K562 (cell line): ENCODE measurements around the gene STRN3. TPM values are rescaled to one million over a fixed set of nuclear protein-coding genes. Genes with fewer than 3 reads are reported as not detected.
A peak's percentile ranks its signal among the peaks of the same experiment; 100 is the strongest.

Experiments
- ARID4B ChIP-seq: sonication (generic); formaldehyde crosslinking; IDR thresholded peaks from 2 replicates; pipeline ENCODE4 v1.8.0; 2022; ENCODE audit warnings: mild to moderate bottlenecking, missing genetic modification reagents
- BACH1 ChIP-seq: fragments of 200-800 bp; sonication (Bioruptor generic); IDR thresholded peaks from 2 replicates; pipeline ENCODE4 v1.6.1; 2016; ENCODE audit warnings: missing genetic modification characterization, missing compliant biosample characterization
- DNMT1 ChIP-seq: fragments of 450-650 bp; IDR thresholded peaks from 2 replicates; pipeline ENCODE4 v1.6.1; 2016; ENCODE audit warnings: antibody characterized with exemption, mild to moderate bottlenecking
- KDM5B ChIP-seq: fragments of 200-600 bp; sonication (generic); IDR thresholded peaks from 2 replicates; pipeline ENCODE4 v1.6.1; 2012; ENCODE audit warnings: low read depth, mild to moderate bottlenecking, moderate library complexity, low read length, control low read depth, inconsistent platforms; ENCODE audit not compliant: insufficient replicate concordance
- KLF16 ChIP-seq: IDR thresholded peaks from 2 replicates; pipeline ENCODE4 v1.6.1; 2016; ENCODE audit warnings: antibody characterized with exemption
- POLR2G ChIP-seq: fragments of 200-400 bp; formaldehyde crosslinking; IDR thresholded peaks from 2 replicates; pipeline ENCODE4 v1.6.1; 2017; ENCODE audit warnings: low read depth, mild to moderate bottlenecking, antibody characterized with exemption, low read length, moderate library complexity
- PRDM10 ChIP-seq: fragments of 450-650 bp; IDR thresholded peaks from 2 replicates; pipeline ENCODE4 v1.6.1; 2018; ENCODE audit not compliant: partially characterized antibody
- ZBTB17 ChIP-seq: fragments of 450-650 bp; formaldehyde crosslinking; IDR thresholded peaks from 2 replicates; pipeline ENCODE4 v1.4.0; 2020; ENCODE audit warnings: mild to moderate bottlenecking
- ZNF12 ChIP-seq: sonication (generic); formaldehyde crosslinking; IDR thresholded peaks from 2 replicates; pipeline ENCODE4 v1.4.0; 2020; ENCODE audit warnings: mild to moderate bottlenecking, missing genetic modification reagents
- ZNF449 ChIP-seq: fragments of 250-450 bp; sonication (Bioruptor Pico); IDR thresholded peaks from 2 replicates; pipeline ENCODE4 v1.8.0; 2022; ENCODE audit warnings: moderate library complexity, mild to moderate bottlenecking, inconsistent platforms
- ZNF785 ChIP-seq: fragments of 250-450 bp; sonication (Bioruptor Pico); IDR thresholded peaks from 2 replicates; pipeline ENCODE4 v1.4.0; 2020; ENCODE audit warnings: mild to moderate bottlenecking
- polyA plus RNA-seq, 8 experiments: library from polyadenylated mRNA; depleted of rRNA in 4 of 8; stranded (reverse) in 5 of 8; unstranded in 3 of 8; fragments of >200 nt; fragmentation: Nextera tagmentation in 2 of 8; fragmentation: Illumina TruSeq in 1 of 8; extraction: Ambion mirVana in 2 of 8; extraction: Trizol in 1 of 8; gene quantifications; 2 replicates each; pipeline versions ENCODE4 v1.2.1 to v1.2.3, GENCODE V29; 2011 to 2014; ENCODE audit warnings: inconsistent platforms in 1 of 8, missing spikeins in 1 of 8
- total RNA-seq, 7 experiments: library from RNA; depleted of rRNA in 6 of 7; stranded (reverse); fragments of >200 nt in 6 of 7; fragmentation: Illumina TruSeq in 2 of 7; extraction: Trizol in 2 of 7; gene quantifications; 2 replicates each; pipeline versions ENCODE4 v1.2.1 to v1.2.3, GENCODE V29; 2011 to 2021; ENCODE audit warnings: low replicate concordance in 1 of 7
- TF ChIP-seq, protein P1 (sequence below): sonication (generic); formaldehyde crosslinking; IDR thresholded peaks from 2 replicates; pipeline ENCODE4 v1.8.1; 2022; ENCODE audit warnings: missing genetic modification reagents
- TF ChIP-seq, protein P2 (sequence below): fragments of 250-450 bp; sonication (Bioruptor Pico); IDR thresholded peaks from 2 replicates; pipeline ENCODE4 v1.9.0; 2021; ENCODE audit warnings: mild to moderate bottlenecking

The STRN3 gene
- total and polyA plus RNA-seq, 9 of the 15 experiments (the other 6 are each of a cell fraction or from before 2014, with no cell fraction given), result 5.9 to 29.1 (median 16.0) TPM

DNA sequence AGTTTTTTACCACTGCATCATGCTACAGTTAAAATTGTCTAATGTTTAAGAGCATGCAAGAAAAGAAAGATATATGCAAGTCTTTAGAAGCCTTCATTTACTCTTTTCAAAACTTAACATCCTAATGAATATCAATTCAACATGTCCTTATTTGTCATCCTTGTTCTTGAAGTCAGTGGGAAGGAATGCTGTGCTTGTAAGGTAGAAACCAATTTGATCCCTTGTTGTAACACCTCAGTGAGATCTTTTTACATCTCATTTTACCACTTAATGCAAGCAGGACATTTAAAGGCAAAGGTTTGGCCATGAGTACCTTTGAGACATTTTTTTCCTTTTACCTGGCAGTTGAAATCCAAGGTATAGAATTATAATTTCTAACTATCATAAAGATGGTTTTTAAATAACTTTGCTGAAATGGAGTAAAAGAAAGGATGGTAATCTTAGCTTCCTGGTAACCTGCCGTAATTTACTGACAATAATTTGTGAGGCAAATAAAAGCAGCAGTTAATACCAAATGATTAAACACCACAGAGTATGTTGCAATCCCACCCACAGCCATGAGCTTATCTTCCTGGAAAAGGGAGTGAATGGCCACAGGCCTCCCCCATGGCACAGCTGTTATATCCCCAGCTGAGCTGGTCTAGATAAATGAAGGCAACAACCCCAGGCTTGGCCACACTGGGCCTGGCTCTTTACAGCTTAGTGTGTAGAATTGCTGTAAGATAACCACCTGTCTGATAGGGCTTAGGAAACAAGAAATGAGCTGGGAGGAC lies 33.2 kb upstream of the STRN3 start (continued):
- TF ChIP-seq, protein P1, sequence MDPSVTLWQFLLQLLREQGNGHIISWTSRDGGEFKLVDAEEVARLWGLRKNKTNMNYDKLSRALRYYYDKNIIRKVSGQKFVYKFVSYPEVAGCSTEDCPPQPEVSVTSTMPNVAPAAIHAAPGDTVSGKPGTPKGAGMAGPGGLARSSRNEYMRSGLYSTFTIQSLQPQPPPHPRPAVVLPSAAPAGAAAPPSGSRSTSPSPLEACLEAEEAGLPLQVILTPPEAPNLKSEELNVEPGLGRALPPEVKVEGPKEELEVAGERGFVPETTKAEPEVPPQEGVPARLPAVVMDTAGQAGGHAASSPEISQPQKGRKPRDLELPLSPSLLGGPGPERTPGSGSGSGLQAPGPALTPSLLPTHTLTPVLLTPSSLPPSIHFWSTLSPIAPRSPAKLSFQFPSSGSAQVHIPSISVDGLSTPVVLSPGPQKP (CRISPR knock-in tag), result no peak
- TF ChIP-seq PRDM10 (no peak), ARID4B (0 out of 2 replicates have a peak, but pooled peaks have one; percentile 51), ZNF449 (CRISPR knock-in tag) (peak; percentile 68; the same call in 1 of the 2 replicates), ZNF785 (CRISPR knock-in tag) (no peak), KLF16 (peak; percentile 100), DNMT1 (no peak), KDM5B (no peak), ZNF12 (no peak), ZBTB17 (CRISPR knock-in tag) (0 out of 2 replicates have a peak, but pooled peaks have one; percentile 43), BACH1 (tag) (peak; percentile 69), POLR2G (no peak)
- TF ChIP-seq, protein P2, sequence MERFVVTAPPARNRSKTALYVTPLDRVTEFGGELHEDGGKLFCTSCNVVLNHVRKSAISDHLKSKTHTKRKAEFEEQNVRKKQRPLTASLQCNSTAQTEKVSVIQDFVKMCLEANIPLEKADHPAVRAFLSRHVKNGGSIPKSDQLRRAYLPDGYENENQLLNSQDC (CRISPR knock-in tag), result peak; percentile 31; the same call in 1 of the 2 replicates
